GM21423 (cell line): ENCODE measurements around the gene LRRC8E.
A peak's percentile ranks its signal among the peaks of the same experiment; 100 is the strongest.

Experiments
- ATAC-seq: cut with Tn5 transposase; IDR thresholded peaks from one replicate; pipeline ENCODE4 v1.9.1; 2021; ENCODE audit warnings: mild to moderate bottlenecking, moderate library complexity; ENCODE audit not compliant: unreplicated experiment

LRRC8E gene

DNA sequence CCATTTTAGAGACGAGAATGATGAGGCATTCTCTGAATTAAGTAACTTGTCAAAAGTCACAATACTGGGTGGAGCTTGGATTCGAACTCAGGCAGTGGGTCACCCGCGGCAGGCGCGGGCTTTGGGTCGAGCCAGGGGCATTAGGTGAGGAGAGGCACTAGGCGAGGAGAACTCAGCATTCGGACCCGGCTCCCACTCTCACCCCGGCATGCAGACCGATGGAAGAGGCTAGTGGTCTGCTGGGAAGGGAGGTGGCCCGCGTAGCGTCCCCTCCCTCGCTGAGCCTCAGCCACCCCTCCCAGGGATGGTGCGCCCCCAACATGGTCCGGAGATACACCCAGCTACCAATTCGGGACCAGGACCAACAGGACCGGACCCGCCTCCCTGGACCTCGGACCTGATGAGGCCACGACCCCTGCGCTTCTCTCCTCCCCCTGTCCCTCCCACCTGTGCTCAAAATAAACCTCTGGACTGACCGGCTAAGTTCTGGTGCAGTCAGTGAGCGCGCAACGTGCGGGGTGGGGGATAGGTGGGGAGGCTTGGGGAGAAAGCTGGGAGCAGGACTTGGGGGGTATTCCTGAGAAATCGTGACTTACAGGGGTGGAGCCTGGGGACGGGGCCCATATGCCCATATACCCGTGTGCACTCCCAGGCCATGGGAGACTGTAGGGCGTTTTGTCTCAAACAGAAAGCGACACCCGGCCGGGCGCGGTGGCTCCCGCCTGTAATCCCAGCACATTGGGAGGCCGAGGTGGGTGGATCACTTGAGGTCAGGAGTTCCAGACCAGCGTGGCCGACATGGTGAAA lies 30.5 kb downstream of the LRRC8E start:
- no peak for ATAC-seq

DNA sequence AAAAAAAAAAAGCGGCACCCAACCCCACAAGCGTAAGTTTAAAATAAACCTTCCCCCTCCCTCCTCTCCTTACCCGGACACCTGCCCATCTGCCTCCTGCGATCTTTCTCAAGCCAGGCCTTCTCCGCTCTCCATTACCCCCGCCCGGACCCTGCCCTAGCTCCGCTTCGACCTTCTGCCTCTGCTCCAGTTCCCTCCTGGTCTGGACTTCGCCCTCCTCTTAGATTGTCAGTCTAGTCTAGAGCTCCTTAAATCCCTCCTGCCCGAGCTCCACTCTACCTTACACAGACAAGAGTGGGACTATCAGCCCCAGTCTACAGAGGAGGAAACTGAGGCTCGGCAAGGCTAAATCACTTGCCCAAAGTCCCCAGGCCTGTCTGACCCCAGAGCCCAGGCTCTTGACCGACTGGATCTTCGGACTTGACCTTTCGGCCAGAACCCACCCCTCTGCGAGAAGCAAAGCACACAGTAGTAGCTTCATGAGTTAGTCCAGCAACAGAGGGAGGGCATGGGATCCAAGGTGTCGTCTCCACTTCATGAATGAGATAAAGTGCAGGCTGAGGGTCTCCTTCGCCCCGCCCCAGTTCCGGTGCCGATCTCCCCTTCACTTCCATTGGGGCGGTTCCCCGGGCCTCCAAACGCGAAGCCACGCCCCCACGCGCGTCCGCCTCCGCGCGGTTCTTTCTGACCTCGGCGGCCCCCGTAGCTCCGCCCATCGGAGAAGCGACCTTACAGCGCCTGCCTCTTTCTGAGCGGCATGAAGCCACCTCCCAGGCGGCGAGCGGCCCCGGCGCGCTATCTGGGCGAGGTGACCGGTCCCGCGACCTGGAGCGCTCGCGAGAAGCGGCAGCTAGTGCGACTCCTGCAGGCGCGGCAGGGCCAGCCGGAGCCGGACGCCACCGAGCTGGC lies 31.6 kb downstream of the LRRC8E start, which contains the start of gene SNAPC2:
Gene SNAPC2 (plus strand): TSS at position 729 of the 909 bp plus-strand sequence. CDS start 29 bp downstream, at position 758.
- peak; percentile 61 for ATAC-seq

DNA sequence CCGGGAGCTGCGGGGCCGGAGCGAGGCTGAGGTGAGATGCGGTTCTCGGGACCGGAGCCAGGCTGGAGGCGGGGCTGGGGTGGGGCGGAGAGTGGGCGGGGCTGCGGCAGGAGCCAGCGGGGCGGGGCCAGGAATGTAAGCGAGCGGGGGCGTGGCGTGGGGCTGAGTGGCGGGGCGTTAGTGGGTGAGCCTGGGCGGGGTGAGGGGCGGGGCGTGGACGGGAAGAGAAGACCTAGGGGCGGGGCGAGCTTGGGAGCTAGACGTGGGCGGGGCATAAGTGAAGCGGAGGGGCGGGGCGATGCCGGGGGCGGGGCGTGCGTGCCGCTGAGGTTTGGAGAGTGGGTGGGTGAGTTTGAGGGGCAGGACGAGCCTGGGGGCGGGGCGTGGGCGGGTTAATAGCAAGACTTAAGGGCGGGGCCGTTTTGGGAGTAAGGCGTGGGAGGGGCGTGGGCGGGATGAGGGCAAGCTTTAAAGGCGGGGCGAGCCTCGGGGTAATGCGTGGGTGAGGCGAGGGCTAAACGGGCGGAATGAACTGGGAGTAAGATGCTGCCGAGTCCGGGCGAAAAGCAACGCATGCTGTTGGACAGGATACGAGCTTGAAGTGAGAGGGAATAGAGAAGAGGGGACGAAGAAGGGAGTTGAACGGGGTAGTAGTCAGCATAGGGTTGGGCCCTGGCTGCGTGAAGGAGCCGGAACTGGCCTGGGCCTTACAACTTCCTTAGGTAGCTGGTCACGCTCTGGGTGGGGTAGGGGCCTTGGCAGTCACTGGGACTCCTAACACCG lies 32.4 kb downstream of the LRRC8E start:
- ATAC-seq = peak; percentile 38

DNA sequence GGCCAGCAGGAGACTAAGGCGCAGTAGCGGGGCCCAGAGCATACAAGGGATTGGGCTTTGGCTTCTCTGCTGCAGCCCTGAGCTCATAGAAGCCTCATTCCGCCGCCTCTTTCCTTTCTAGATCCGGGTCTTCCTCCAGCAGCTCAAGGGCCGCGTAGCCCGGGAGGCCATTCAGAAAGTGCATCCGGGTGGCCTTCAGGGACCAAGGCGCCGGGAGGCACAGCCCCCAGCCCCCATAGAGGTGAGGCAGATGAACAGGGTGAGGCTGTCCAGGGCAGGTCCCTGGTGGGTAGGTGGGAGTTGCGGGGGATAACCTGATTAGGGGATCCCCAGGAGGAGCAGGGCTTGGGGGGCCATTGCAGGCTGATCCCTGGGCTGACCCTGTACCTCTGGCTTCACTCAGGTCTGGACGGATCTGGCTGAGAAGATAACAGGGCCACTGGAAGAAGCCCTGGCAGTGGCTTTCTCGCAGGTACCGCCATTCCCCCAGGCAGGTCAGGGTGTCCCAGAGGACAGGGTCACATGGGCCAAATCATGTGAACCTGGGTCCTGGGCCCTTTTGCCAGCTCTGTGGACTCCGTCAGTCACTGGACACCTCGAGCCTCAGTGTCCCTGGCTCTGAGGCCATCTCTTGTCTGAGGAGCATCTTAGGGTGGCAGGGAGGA lies 33.1 kb downstream of the LRRC8E start:
- ATAC-seq = no peak

DNA sequence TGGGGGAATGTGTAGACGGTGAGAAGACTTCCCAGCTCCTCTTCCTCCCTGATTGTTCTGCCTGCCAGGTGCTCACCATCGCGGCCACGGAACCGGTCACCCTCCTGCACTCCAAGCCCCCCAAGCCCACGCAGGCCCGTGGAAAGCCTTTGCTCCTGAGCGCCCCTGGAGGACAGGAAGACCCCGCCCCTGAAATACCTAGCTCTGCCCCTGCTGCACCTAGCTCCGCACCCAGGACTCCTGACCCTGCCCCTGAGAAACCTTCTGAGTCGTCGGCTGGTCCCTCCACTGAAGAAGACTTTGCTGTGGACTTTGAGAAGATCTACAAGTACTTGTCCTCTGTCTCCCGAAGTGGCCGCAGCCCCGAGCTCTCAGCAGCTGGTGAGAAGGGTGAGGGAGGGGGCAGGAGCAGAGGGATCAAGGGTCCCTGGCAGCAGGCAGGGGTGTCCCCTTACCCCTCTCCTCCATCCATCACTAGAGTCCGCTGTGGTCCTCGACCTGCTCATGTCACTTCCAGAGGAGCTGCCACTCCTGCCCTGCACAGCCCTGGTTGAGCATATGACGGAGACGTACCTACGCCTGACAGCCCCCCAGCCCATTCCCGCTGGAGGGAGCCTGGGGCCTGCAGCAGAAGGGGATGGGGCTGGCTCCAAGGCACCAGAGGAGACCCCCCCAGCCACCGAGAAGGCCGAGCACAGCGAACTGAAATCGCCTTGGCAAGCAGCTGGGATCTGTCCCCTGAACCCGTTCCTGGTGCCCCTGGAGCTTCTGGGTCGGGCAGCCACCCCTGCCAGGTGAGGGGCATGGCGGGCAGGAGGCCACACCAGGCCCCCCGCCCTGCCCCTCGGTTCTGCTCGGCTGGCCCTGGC lies 33.9 kb downstream of the LRRC8E start:
- no peak for ATAC-seq

DNA sequence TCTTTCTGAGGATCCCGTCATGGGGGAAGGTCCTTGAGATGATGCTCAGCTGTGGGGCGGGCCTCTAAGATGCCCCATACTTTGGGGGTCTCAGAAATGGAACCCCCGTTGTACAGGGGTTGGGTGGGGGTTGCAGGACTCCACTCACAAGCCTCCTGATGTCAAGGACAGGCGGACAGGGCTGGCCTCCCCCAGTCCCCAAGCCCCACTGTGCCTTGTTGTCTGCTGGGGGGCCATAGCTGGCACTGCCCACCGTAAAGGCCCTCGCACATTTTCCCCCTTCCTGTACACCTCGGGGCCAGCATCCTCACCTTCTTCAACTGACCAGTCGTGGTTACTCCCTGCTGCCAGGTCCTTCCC lies 34.5 kb downstream of the LRRC8E start:
- no peak for ATAC-seq

DNA sequence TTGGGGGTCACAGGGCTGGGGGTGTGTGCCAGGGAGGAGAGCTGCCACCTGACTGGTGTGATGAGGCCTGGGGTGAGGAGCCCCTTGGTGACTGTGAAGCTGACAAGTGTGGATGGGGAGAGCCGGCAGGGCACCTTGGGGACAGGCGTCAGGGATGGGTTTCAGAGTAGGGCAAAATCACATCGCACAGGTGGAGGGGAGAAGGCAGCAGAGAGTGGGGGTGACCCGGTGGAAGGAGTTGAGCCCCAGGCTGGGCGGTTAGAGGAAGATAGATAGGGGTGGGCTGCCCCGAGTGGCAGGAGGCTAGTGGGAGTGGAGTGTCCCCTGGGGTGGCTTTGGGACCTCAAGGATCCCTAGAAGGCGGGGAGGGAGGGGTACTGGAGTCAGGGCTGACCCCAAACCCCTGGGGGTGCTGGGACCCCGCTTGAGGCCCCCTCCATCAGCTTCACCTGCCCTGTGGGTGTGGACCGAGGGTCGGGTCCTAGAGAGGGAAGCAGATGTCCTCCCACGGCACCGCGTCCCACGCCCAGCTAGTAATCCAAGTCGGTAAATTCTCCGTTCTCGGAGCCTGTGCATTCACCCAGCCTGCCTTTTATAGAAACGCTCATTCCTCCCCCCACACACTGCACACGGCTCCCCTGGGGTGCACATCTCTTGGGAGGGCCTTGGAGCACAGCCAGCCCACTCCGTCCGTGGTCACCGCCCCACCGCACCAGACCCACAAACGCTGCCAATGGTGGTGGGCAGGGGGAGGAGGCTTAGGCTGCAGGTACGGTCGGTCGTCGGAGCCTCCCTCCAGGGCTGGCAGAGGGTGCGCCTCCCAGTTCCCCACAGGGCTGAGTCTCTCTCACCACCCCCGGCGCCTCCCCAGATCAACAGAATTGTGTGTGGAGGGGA lies 35.2 kb downstream of the LRRC8E start:
- no peak for ATAC-seq

DNA sequence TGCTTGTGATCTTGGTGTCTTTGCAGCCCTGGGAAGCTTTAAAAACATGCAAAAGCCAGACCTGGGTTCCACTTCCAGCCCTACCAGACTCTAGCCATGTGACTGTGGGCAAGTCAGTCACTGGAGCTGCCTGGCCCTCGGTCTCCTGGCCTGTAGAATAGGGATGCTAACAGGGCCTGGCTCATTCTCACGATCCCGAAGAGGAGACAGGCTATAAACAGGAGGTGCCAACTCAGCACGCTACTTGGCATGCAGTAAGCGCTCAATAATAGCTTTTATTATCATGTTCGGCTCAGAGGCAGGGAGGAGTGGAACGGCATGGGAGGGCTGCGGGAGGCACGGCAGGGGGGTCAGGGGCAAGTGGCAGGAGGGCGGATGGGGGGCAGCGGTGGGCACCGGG lies 35.9 kb downstream of the LRRC8E start:
- ATAC-seq = no peak

DNA sequence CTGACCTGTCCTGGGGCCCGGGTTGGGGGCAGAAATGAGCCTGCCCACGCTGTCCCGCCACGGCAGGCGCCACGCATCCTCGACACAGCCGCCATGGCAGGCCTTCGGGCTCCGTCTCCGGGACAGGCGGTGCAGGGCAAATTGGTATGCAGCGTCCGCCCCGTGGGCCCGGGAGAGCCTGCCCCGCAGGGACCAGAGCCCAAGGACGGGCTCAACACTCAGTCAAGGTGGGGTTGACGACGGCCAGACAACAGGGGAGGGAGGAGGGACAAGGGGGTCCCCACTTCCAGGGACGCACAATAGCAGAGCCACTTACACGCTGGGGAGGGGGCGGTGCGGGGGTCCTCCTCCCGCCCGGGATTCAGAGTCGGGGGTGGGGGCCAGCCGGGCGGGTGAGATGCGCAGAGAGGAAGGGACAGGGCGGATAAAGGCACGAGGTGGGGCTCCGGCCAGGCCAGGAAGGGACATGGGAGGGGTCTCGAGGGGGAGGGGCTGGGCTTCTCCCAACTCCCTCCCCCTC lies 36.4 kb downstream of the LRRC8E start:
- no peak for ATAC-seq

DNA sequence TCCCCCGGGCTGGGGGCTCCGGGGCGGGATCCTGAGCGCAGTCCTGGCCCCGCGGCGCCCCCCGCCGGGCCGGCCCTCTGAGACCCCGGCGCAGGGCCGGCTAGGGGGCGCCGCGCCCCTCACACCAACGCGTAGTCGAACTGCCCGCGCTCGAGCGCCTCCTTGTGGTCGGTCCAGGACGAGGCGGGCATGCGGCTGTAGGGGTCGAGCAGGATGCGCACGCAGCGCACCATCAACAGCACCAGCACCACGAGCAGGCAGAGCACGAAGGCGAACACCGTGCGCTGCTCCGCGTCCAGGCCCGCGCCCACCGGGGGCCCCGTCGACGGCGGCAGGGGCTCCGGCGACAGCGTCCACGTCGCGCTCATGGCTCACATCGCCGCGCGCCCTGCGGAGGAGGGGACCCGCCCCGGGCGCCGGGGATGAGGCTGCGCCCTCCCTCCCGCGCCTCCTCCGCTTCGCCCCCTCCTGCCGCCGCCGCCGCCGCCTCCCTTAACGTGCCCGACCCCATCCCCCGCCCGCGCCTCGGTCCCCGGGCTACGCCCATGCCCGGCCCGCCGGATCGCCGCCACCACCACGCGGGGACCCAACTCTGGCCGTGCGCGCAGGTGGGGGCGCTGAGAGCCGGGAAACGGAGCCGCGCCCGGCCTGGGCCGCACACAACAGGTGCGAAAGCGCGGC lies 37.0 kb downstream of the LRRC8E start:
- no peak for ATAC-seq

DNA sequence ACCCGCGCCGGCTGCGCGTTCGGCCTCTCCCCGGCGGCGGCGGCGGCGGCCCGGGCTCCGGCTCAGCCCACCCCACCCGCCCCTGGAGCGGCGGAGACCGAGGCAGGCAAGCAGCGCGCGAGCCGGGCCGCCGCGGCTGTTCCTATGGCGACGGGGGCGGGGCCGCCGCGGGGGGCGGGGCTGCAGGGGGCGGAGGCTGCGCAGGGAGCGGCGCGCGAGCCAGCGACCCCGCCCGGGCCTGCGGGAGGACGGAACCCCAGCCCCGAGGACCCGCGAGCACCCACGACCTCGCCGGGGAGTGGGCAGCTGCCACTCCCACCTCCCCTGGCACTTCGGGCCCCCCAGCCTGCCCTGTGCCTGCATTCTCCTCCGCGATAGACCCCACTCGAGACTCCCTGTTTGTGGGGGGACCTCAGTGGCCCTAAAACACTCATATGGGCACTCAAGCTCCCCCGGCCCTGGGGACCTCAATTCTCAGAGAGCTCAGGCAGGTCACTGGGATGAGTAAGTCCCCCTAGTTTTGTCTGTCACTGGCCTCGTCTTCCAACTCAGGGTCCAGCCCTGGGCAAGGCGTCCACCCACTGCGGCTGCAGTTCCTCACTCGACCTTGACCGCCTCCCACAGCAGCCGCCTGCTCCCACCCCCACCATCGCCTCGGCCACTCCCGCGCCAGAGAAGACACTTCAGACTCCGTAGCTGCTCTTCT lies 37.9 kb downstream of the LRRC8E start, which contains the start of gene CTXN1:
Gene CTXN1 (minus strand): TSS at position 115 of the 706 bp plus-strand sequence. CDS start 597 bp downstream, outside the sequence.
- no peak for ATAC-seq

DNA sequence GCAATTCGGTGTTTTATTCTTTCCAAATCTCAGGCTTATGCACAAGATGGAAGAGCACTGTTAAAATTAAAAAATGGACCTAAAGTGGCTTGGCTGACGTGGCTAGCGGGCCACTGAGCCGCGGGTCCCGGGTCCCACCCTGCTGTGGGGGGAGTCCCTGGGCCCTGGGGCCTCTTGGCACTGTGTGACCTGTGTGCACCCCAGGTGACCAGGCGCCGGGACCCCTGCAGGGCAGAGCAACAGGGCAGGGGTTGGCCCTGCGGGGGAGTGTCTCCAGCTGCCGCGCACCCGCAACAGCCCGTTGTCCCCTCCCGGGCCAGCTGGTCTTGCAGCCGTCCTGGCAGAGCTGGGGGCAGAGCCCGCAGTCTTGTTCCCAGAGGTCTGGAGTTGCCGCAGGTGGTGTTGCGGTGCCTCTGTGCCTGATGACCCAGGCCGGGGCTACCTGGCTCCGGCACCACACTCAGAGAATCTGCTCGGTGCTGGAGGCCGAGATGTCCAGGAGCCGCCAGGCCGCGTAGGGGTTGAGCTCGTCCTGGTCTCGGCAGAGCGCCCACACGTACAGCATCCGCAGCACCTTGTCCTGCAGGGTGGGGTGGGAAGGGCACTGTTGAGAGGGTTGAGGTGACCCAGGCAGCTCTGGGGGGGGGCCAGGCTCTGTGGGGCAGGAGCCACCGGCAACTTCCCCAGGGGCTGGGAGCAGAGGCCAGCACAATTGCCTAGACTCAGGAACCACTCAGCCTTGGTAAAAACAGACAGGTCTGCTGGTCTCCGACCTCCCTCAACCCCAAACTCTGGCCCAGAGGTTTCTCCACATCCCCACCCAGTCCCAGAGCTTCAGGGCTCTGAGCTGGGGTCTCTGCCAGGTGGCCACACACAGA lies 38.7 kb downstream of the LRRC8E start:
- no peak for ATAC-seq

DNA sequence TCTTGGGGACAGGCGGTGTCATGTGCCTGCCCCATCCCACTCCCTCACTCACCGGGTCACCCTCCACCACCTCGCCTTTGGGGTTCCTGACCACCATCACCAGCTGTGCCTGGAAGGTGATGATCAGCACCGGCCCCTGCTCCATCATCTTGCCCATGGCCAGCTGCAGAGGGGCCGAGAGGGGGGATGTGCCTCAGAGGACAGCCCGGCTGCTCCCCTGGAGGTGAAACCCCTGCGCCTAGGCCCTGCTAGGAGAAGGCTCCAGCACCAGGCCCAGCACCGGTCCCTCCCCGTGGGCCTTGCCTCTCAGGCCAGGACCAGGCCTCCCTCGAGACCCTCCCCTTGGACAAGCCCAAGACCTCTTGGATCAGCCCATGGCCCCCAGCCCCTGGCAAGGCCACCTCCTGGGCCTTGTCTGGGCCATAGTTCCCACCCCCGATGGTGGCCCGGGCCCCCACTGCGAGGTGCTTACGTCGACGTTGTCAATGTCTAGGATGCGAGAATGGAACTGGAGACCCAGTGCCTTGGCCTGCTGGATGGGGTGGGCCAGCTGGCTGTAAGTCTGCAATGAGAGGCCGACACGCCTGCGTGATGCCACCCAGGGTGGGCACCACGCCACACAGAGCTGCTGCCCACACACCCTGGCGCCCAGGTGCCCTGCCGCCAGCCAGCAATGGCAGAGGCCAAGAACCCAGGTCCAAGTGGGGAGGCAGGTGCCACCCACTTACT lies 39.5 kb downstream of the LRRC8E start:
- ATAC-seq = no peak

DNA sequence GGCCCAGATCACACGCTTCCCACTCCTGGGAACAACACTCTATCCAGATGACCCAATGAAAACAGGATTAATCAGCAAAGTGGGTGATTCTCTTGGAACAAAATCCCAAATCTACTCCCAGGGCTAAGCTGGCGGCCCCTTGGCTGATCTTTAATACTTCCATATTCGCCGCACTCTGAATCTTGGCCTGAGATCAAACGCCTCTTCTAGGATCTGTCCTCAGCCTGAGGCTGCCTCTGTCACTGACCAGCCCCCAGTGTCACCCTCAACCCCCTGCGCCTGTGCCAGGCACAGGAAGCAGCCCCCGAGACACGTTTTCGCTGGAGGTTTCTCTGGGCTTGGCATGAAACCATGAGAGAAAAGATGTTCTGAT lies 40.0 kb downstream of the LRRC8E start:
- no peak for ATAC-seq
